Measurements from ENCODE around the gene KRT78.

The KRT78 gene

GRCh38 chr12:52844386-52844785 is 4.4 kb downstream of the KRT78 start:
- no peak for TF ChIP-seq CTCF (conservative IDR thresholded peaks at IDR 0.05)
- no peak for TF ChIP-seq ZFX (IDR thresholded peaks at IDR 0.05)
- H3K27ac ChIP-seq = no peak overlapping the region

- TF ChIP-seq CTCF (conservative IDR thresholded peaks at IDR 0.05) (no peak), ZFX (IDR thresholded peaks at IDR 0.05) (no peak)
- no peak overlapping the region for H3K27ac ChIP-seq
These were observed 9.2 kb downstream of the KRT78 start for GRCh38 chr12:52839436-52840105.

- TF ChIP-seq ZFX (IDR thresholded peaks at IDR 0.05) = no peak
- no peak for TF ChIP-seq CTCF (conservative IDR thresholded peaks at IDR 0.05)
- H3K27ac ChIP-seq = no peak overlapping the region
These were observed 10.0 kb downstream of the KRT78 start for GRCh38 chr12:52838609-52839435.

- H3K27ac ChIP-seq = no peak overlapping the region
- TF ChIP-seq CTCF (conservative IDR thresholded peaks at IDR 0.05) (no peak), ZFX (IDR thresholded peaks at IDR 0.05) (no peak)
These were observed 10.8 kb downstream of the KRT78 start for GRCh38 chr12:52837781-52838608.

GRCh38 chr12:52837413-52837741 is 11.4 kb downstream of the KRT78 start:
- no peak overlapping the region for H3K27ac ChIP-seq
- TF ChIP-seq ZFX (IDR thresholded peaks at IDR 0.05) = no peak
- TF ChIP-seq CTCF (conservative IDR thresholded peaks at IDR 0.05) = no peak

GRCh38 chr12:52836491-52837412 is 12.0 kb downstream of the KRT78 start:
- H3K27ac ChIP-seq = no peak overlapping the region
- no peak for TF ChIP-seq ZFX (IDR thresholded peaks at IDR 0.05)
- no peak for TF ChIP-seq CTCF (conservative IDR thresholded peaks at IDR 0.05)

All from C4-2B (cell line).